ENCODE results near the gene TSPOAP1. TPM values are rescaled to one million over a fixed set of nuclear protein-coding genes. Genes with fewer than 3 reads are reported as not detected.

TSPOAP1 gene
- polyA plus RNA-seq, 1 of the 3 experiments (the other 2 are of a cell fraction): 0.79 TPM

DNA sequence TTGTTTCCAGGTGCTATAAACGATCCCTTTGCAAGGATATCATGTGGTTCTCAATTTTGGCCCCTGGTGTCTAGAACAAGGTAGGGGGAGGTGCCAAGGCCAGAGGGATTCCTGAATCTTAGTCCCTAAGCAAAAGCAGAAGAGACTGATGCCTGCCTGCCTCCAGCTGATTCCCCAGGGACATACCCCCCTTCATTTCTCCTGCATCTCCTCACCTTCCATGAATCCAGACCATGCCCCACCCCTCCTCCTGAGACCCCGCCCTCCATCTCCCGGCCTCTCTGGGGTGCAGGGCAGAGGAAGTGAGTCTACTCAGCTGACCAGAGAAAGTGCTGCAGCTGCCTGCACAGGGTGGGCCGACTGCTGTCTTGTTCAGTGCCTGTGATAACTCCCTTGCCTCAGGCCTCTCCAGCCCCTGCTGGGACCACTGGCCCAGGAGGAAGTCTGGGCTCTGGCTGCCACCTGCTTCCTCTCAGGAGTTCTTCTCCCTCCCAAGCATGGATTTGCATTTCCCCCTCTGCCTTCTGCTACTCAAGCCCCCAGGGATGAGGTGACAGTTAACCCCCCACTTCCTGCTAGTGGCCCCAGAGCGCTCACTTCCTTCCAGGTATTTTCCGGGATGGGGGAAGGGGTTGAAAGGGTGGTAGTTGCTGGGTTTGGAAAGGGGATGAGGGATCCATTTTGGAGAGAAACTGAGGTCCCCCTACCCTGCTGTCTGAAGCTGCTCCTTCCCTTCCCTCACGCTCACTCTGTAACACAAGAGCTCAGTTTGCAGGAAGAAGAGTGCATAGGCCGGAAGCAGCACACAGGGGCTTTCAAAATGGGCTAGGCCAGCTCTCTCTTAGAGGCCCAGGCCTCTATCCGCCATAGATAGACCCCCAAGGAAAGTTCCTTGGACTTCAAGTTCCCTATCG is 10.5 kb upstream of the TSPOAP1 start (continued):
- TF ChIP-seq, protein P1, sequence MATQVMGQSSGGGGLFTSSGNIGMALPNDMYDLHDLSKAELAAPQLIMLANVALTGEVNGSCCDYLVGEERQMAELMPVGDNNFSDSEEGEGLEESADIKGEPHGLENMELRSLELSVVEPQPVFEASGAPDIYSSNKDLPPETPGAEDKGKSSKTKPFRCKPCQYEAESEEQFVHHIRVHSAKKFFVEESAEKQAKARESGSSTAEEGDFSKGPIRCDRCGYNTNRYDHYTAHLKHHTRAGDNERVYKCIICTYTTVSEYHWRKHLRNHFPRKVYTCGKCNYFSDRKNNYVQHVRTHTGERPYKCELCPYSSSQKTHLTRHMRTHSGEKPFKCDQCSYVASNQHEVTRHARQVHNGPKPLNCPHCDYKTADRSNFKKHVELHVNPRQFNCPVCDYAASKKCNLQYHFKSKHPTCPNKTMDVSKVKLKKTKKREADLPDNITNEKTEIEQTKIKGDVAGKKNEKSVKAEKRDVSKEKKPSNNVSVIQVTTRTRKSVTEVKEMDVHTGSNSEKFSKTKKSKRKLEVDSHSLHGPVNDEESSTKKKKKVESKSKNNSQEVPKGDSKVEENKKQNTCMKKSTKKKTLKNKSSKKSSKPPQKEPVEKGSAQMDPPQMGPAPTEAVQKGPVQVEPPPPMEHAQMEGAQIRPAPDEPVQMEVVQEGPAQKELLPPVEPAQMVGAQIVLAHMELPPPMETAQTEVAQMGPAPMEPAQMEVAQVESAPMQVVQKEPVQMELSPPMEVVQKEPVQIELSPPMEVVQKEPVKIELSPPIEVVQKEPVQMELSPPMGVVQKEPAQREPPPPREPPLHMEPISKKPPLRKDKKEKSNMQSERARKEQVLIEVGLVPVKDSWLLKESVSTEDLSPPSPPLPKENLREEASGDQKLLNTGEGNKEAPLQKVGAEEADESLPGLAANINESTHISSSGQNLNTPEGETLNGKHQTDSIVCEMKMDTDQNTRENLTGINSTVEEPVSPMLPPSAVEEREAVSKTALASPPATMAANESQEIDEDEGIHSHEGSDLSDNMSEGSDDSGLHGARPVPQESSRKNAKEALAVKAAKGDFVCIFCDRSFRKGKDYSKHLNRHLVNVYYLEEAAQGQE (IDR thresholded peaks at IDR 0.05; ENCODE audit: low read depth, low read length): no peak
- TF ChIP-seq TAF1 (IDR thresholded peaks at IDR 0.05; ENCODE audit: borderline replicate concordance, low read depth, low read length) (no peak), RAD21 (IDR thresholded peaks at IDR 0.05; ENCODE audit: low read length) (no peak), RXRA (IDR thresholded peaks at IDR 0.05; ENCODE audit: borderline replicate concordance, low read depth) (no peak), ELF1 (IDR thresholded peaks at IDR 0.05) (no peak), YY1 (IDR thresholded peaks at IDR 0.05; ENCODE audit: low read depth) (no peak), JUND (IDR thresholded peaks at IDR 0.05) (no peak), EP300 (IDR thresholded peaks at IDR 0.05; ENCODE audit: borderline replicate concordance in 1 of 2, low read depth in 1 of 2, low read length in 1 of 2) (no peak)
- TF ChIP-seq, protein P2, sequence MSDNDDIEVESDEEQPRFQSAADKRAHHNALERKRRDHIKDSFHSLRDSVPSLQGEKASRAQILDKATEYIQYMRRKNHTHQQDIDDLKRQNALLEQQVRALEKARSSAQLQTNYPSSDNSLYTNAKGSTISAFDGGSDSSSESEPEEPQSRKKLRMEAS (IDR thresholded peaks at IDR 0.05; ENCODE audit: low read depth): no peak

DNA sequence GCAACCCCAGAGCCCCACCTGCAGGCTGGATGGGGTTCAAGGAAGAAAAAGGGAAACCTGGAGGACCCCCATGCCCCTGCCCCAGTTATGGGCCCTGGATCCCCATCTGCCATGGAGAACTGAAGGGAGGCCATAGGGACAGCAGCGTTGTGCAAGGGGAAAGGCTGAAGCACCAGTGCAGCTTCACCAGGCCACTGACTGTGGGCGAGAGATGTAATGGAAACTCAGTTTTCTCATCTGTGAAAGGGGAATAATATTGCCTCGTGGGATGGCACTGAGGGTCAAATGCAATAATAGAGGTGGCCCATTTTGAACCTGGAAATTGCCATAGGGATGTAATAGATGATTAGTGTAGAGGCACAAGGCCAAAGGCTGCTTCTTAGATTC is 9.9 kb upstream of the TSPOAP1 start:
- no peaks in the 10 kb centered on the region for H3K36me3 ChIP-seq (replicated peaks in 1 of 2; ENCODE audit: control insufficient read depth in 1 of 2, insufficient read depth in 2 of 2, low read length in 1 of 2)
- no peak overlapping the region; a peak in 1 of 4 replicates for H3K27ac ChIP-seq (ENCODE audit: low read depth in 2 of 2, low read length in 1 of 2)
- peaks cover 0 to 34% of the 10 kb centered on the region in 2 experiments; a peak in 1 of 4 replicates for H3K4me1 ChIP-seq (ENCODE audit: control insufficient read depth in 1 of 2, insufficient read depth in 2 of 2, low read depth in 1 of 2, low read length in 1 of 2)
- H2AFZ ChIP-seq (ENCODE audit: low read depth): no peak overlapping the region
- ChIA-PET CTCF (interaction anchor here (0.6 to 2.7 kb wide), 6 partner anchors 13 to 89 kb away, joined by 3 to 14 read pairs (median 3); partner anchors contain the start of genes RNF43 and SUPT4H1), POLR2A (interaction anchor here (3.9 kb wide), 1 partner anchor 13 kb away, joined by 23 read pairs; the partner anchor contains the start of gene SUPT4H1)
- no peak overlapping the region for H3K4me3 ChIP-seq (ENCODE audit: low read depth in 2 of 2, low read length in 1 of 2)
- H3F3A ChIP-seq (replicated peaks; ENCODE audit: insufficient read depth): no peaks in the 10 kb centered on the region
- H3K9ac ChIP-seq: no peak overlapping the region
- no peaks in the 10 kb centered on the region for H4K20me1 ChIP-seq (ENCODE audit: insufficient read depth)
- DNase-seq: no peak
- 82% methylated on average over 3 of the region's 3 CpGs for WGBS (ENCODE audit: low lambda C conversion rate)
- no peaks in the 10 kb centered on the region for H3K79me2 ChIP-seq (ENCODE audit: insufficient read depth)
- H3K9me3 ChIP-seq: no peaks in the 10 kb centered on the region
- TF ChIP-seq SMC3 (IDR thresholded peaks at IDR 0.05; ENCODE audit: low read depth, low read length): no peak
- no peak for TF ChIP-seq NFIC (IDR thresholded peaks at IDR 0.05; ENCODE audit: borderline replicate concordance)
- TF ChIP-seq POLR2AphosphoS5 (IDR thresholded peaks at IDR 0.05; ENCODE audit: low read depth, low read length): no peak
- TF ChIP-seq, protein P3, sequence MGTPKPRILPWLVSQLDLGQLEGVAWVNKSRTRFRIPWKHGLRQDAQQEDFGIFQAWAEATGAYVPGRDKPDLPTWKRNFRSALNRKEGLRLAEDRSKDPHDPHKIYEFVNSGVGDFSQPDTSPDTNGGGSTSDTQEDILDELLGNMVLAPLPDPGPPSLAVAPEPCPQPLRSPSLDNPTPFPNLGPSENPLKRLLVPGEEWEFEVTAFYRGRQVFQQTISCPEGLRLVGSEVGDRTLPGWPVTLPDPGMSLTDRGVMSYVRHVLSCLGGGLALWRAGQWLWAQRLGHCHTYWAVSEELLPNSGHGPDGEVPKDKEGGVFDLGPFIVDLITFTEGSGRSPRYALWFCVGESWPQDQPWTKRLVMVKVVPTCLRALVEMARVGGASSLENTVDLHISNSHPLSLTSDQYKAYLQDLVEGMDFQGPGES (IDR thresholded peaks at IDR 0.05; ENCODE audit: low read depth, low read length): no peak
- no peak overlapping the region for H3K4me2 ChIP-seq
- H3K9me2 ChIP-seq: no peaks in the 10 kb centered on the region
- H3K27me3 ChIP-seq (ENCODE audit: insufficient read depth): no peaks in the 10 kb centered on the region

All from SK-N-SH (cell line).